Adrenal gland (tissue), 12 donors: Measurements from ENCODE around the gene TBC1D10A. TPM values are rescaled to one million over a fixed set of nuclear protein-coding genes. Genes with fewer than 3 reads are reported as not detected.

Experiments used
- DNase-seq, 7 donors: peaks; one replicate each; pipeline ENCODE4 v3.0.0-alpha.2; 2019 to 2020
- H3K27ac ChIP-seq, 5 donors: fragments of 200-600 bp; sonication (generic) in 4 of 5; 1 replicate in 3 of 5; 2 replicates in 2 of 5; pipeline versions ENCODE4 v1.5.1 to v1.8.0; 2016 to 2020; ENCODE audit warnings: mild to moderate bottlenecking in 1 of 5
- H3K27me3 ChIP-seq: fragments of 200-600 bp; 2 replicates; pipeline ENCODE4 v1.8.0; 2021
- H3K36me3 ChIP-seq, 2 donors: fragments of 200-600 bp; replicated peaks in 1 of 2; 1 replicate in 1 of 2; 2 replicates in 1 of 2; pipeline versions ENCODE4 v1.5.1 to v1.8.0; 2018 to 2022
- H3K4me1 ChIP-seq, 2 donors: fragments of 200-600 bp; replicated peaks in 1 of 2; 1 replicate in 1 of 2; 2 replicates in 1 of 2; pipeline versions ENCODE4 v1.5.1 to v1.8.0; 2018 to 2021
- H3K4me3 ChIP-seq, 4 donors: fragments of 200-600 bp; sonication (generic) in 3 of 4; one replicate each; pipeline ENCODE4 v1.5.1; 2016 to 2018
- H3K9me3 ChIP-seq, 3 donors: fragments of 200-600 bp; sonication (generic) in 1 of 3; replicated peaks in 1 of 3; 1 replicate in 2 of 3; 2 replicates in 1 of 3; pipeline versions ENCODE4 v1.5.1 to v1.8.0; 2016 to 2021
- POLR2A ChIP-seq, 2 donors: fragments of 450-650 bp; IDR thresholded peaks; one replicate each; pipeline ENCODE4 v1.6.1; 2017; ENCODE audit warnings: antibody characterized with exemption in 2 of 2, mild to moderate bottlenecking in 2 of 2, moderate library complexity in 1 of 2
- WGBS, 4 donors: extraction: QIAGEN DNeasy Blood & Tissue Kit in 2 of 4; methylation state at CpG; one replicate each; pipeline versions ENCODE4 v1.1.5 to v1.1.7; 2013 to 2017; 5-methylcytosine and 5-hydroxymethylcytosine counted together
- intact Hi-C, 2 donors: fragments of 100-400 bp; cut with DNase I; formaldehyde crosslinking; loops; one replicate each; pipeline versions ENCODE4 v1.14.1 to v1.15.0; 2022 to 2023
- polyA plus RNA-seq, 3 donors: library from polyadenylated mRNA; stranded (reverse); fragments of 200-250 nt in 2 of 3; fragments of 350-450 nt in 1 of 3; fragmentation: Illumina TruSeq in 1 of 3; extraction: RNeasy Lipid Tissue Mini Kit (QIAGEN cat#74804) in 1 of 3; gene quantifications; one replicate each; pipeline ENCODE4 v1.2.3, GENCODE V29; 2013 to 2014
- total RNA-seq, 9 donors: library from RNA; depleted of rRNA in 4 of 9; stranded (reverse); fragments of >200 nt in 4 of 9; fragments of 120-200 nt in 1 of 9; fragmentation: NEBNext Ultra II Directional in 1 of 9; extraction: Animal tissue kit (Norgen Biotek cat#: 25700) in 1 of 9; gene quantifications; one replicate each; pipeline versions ENCODE4 v1.1.0 to v1.2.4, GENCODE V29; 2013 to 2023
- TF ChIP-seq, protein P1 (sequence below), 6 experiments: fragments of 450-650 bp in 4 of 6; fragments of 200-600 bp in 2 of 6; sonication (generic) in 1 of 6; IDR thresholded peaks; 1 replicate in 5 of 6; 2 replicates in 1 of 6; pipeline versions ENCODE4 v1.5.1 to v1.8.0; 2016 to 2021; ENCODE audit warnings: antibody characterized with exemption in 6 of 6, mild to moderate bottlenecking in 2 of 6, moderate library complexity in 1 of 6
- donor health status: healthy with polysubstance abuse.
- donor health status: Bipolar disorder and iron deficiency.
- donor health status: DM: yes; HTN: yes; CAD: no.
- donor health status: DM: no; HTN: no; CAD: no.
- donor health status: DM: no; HTN: no; CAD: no.
- donor health status: DM: yes; HTN: yes; CAD: no.

The TBC1D10A gene
- total and polyA plus RNA-seq, 12 donors, result 11.7 to 55.0 (median 29.6) TPM

DNA sequence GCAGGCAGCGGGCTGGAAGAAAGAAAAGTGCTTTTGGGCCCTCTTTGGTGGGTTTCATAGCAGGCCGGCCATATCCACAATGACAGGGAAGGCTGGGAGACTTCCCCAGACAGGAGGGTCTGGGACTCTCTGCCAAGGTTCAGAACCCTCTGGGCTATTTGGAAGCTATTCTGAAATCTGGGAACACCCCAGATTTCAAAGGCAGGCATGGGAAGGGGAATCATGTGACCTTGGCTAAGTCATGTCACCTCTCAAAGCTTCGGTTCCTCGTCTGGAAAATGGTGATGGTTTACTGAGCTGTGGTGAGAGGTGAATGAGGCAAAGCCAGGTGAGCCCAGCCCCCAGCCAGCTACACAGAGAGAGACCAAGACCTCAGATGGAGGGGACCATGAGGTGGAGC is 42.1 kb downstream of the TBC1D10A start:
- TF ChIP-seq, protein P1, sequence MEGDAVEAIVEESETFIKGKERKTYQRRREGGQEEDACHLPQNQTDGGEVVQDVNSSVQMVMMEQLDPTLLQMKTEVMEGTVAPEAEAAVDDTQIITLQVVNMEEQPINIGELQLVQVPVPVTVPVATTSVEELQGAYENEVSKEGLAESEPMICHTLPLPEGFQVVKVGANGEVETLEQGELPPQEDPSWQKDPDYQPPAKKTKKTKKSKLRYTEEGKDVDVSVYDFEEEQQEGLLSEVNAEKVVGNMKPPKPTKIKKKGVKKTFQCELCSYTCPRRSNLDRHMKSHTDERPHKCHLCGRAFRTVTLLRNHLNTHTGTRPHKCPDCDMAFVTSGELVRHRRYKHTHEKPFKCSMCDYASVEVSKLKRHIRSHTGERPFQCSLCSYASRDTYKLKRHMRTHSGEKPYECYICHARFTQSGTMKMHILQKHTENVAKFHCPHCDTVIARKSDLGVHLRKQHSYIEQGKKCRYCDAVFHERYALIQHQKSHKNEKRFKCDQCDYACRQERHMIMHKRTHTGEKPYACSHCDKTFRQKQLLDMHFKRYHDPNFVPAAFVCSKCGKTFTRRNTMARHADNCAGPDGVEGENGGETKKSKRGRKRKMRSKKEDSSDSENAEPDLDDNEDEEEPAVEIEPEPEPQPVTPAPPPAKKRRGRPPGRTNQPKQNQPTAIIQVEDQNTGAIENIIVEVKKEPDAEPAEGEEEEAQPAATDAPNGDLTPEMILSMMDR (IDR thresholded peaks at IDR 0.05), result no peak
- no peak for TF ChIP-seq POLR2A (IDR thresholded peaks at IDR 0.05)
- Histone ChIP-seq H3K4me3 (no peak overlapping the region), H3K27ac (no peak overlapping the region), H3K36me3 (peaks cover 0 to 14% of the 10 kb centered on the region in 2 donors), H3K9me3 (no peaks in the 10 kb centered on the region), H3K4me1 (peaks cover 11 to 16% of the 10 kb centered on the region in 2 donors), H3K27me3 (no peaks in the 10 kb centered on the region)
- no peak for DNase-seq
- intact Hi-C loops, result loop anchor here (5.0 kb wide), 2 partner anchors 43 to 103 kb away; partner anchors contain the start of genes RNF215 (in 1 of the 2) and TBC1D10A (in 1 of the 2)
- 81 to 91% (median 85%) methylated on average over 4 of the region's 4 CpGs for WGBS, 4 donors

DNA sequence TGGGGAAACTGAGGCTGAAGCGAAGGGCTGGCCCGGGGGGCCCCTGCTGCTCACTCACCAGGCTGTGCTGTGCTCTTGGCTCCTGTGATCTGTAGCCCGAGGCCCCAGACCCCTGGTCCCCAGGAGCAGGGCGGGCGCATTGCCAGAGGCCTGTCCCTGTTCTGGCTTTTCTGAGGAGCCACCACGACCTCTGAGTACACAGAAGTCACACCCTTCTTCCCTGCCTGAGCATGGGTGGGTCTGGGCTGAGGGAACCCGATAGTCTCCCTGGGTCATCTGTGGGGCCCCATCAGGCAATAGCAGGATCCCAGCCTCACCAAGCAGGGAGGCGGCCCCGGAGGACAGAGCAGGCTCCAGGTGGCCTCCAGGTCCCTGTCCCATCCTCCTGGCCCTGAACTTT is 42.6 kb downstream of the TBC1D10A start:
- no peak overlapping the region for H3K27ac ChIP-seq
- H3K27me3 ChIP-seq, result no peaks in the 10 kb centered on the region
- intact Hi-C loops, result no loop called here
- no peak for DNase-seq
- peaks cover 0 to 14% of the 10 kb centered on the region in 2 donors for H3K36me3 ChIP-seq
- no peak for TF ChIP-seq POLR2A (IDR thresholded peaks at IDR 0.05)
- TF ChIP-seq, protein P1 (IDR thresholded peaks at IDR 0.05), result no peak
- WGBS, 4 donors, result 85 to 96% (median 87%) methylated on average over 3 to 9 of the region's 9 CpGs
- H3K4me3 ChIP-seq, result no peak overlapping the region
- H3K4me1 ChIP-seq, result peaks cover 11 to 15% of the 10 kb centered on the region in 2 donors
- no peaks in the 10 kb centered on the region for H3K9me3 ChIP-seq

DNA sequence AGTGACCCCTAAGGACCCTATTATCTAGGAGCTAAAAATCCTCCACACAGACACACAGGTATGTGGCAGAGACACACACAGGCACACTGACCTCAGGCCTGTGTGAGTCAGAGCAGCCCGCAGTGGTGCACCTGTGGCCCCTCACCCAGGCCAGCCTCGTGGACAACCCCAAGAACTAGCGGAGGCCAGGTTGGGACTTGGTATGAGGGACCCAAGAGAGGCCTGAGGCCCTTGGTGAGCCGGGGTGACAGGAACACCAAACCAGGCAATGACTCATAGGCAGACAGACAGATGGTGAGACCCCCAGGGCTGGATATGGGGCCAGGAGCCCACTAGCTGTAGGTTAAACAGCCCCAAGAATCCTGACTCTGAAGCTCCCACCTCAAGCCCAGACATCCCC is 43.4 kb downstream of the TBC1D10A start:
- intact Hi-C loops, result no loop called here
- Histone ChIP-seq H3K4me1 (peaks cover 9 to 12% of the 10 kb centered on the region in 2 donors), H3K27ac (no peak overlapping the region), H3K27me3 (no peaks in the 10 kb centered on the region), H3K36me3 (peaks cover 0 to 14% of the 10 kb centered on the region in 2 donors), H3K9me3 (no peaks in the 10 kb centered on the region), H3K4me3 (no peak overlapping the region)
- no peak for TF ChIP-seq POLR2A (IDR thresholded peaks at IDR 0.05)
- TF ChIP-seq, protein P1 (IDR thresholded peaks at IDR 0.05), result no peak
- 91 to 93% methylated on average over 4 of the region's 4 CpGs; no CpG with 5 or more reads in 2 of the 4 donors for WGBS, 4 donors
- no peak for DNase-seq

DNA sequence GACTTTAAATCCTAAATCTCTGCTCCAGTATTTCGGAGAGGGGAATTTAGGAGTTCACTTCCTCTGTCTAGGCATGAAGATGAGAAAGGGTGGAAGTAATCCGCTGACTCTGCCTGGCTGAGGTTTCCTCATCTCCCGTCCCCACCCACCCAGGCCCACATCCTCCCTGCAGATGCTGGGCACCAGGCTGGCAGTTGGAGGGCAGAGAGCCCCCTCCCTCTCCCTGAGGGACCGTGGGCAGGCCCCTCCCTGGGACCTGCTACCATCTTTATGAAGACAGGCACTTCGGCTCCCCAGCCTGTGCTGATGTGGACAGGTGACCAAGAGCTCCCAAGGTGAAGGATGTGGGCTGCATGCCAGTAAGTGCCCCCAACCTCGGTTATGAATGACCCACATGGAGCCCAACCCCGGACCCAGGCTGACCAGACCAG is 44.1 kb downstream of the TBC1D10A start:
- H3K4me3 ChIP-seq, result no peak overlapping the region
- TF ChIP-seq POLR2A (IDR thresholded peaks at IDR 0.05), result no peak
- TF ChIP-seq, protein P1 (IDR thresholded peaks at IDR 0.05), result no peak
- no peak for DNase-seq
- H3K27me3 ChIP-seq, result no peaks in the 10 kb centered on the region
- H3K27ac ChIP-seq, result peak overlapping the region in 1 of 5 donors; percentile 52
- WGBS, 4 donors, result 52 to 86% (median 64%) methylated on average over 2 to 7 of the region's 7 CpGs
- peaks cover 0 to 14% of the 10 kb centered on the region in 2 donors for H3K36me3 ChIP-seq
- H3K4me1 ChIP-seq, result peaks cover 7 to 12% of the 10 kb centered on the region in 2 donors
- H3K9me3 ChIP-seq, result no peaks in the 10 kb centered on the region
- intact Hi-C loops, result no loop called here
